Glutamatergic neuron (in vitro differentiated cells): ENCODE data around the gene KRTAP4-1. TPM values are rescaled to one million over a fixed set of nuclear protein-coding genes. Genes with fewer than 3 reads are reported as not detected.
A peak's percentile ranks its signal among the peaks of the same experiment; 100 is the strongest.

Experiments used
- DNase-seq: peaks from one replicate; pipeline ENCODE4 v3.0.0; 2022
- H3K27ac Mint-ChIP-seq: one replicate; pipeline ENCODE4 v1.8.0; 2020; ENCODE audit warnings: mild to moderate bottlenecking, mixed read lengths, inconsistent platforms; ENCODE audit not compliant: unreplicated experiment
- H3K27me3 Mint-ChIP-seq: one replicate; pipeline ENCODE4 v1.8.0; 2020; ENCODE audit warnings: mild to moderate bottlenecking, moderate library complexity, mixed read lengths, inconsistent platforms; ENCODE audit not compliant: unreplicated experiment
- H3K36me3 Mint-ChIP-seq: one replicate; pipeline ENCODE4 v1.8.0; 2020; ENCODE audit warnings: mild to moderate bottlenecking, mixed read lengths, inconsistent platforms; ENCODE audit not compliant: unreplicated experiment
- H3K4me1 Mint-ChIP-seq: one replicate; pipeline ENCODE4 v1.8.0; 2020; ENCODE audit warnings: mild to moderate bottlenecking, low read depth, mixed read lengths, inconsistent platforms; ENCODE audit not compliant: unreplicated experiment
- H3K4me3 Mint-ChIP-seq: one replicate; pipeline ENCODE4 v1.8.0; 2020; ENCODE audit warnings: mild to moderate bottlenecking, mixed read lengths, inconsistent platforms; ENCODE audit not compliant: unreplicated experiment
- H3K9me3 Mint-ChIP-seq: one replicate; pipeline ENCODE4 v1.8.0; 2020; ENCODE audit warnings: mild to moderate bottlenecking, moderate library complexity, mixed read lengths, inconsistent platforms; ENCODE audit not compliant: unreplicated experiment
- CTCF ChIP-seq: fragments of 200-600 bp; sonication (generic); IDR thresholded peaks from one replicate; pipeline ENCODE4 v1.5.0; 2021; ENCODE audit not compliant: partially characterized antibody, unreplicated experiment
- total RNA-seq: library from RNA; stranded (reverse); fragmentation: NEBNext Ultra II Directional; extraction: Animal tissue kit (Norgen Biotek cat#: 25700); gene quantifications from one replicate; pipeline ENCODE4 v1.2.1, GENCODE V29; 2021; ENCODE audit not compliant: unreplicated experiment

KRTAP4-1 gene
- total RNA-seq, 1 donor from 2014 or later, result not detected

GRCh38 chr17:41178843-41179616 lies 5.7 kb downstream of the KRTAP4-1 start:
- DNase-seq, result no peak
- H3K36me3 Mint-ChIP-seq, result peaks cover 5% of the 10 kb centered on the region
- H3K9me3 Mint-ChIP-seq, result peaks cover 7% of the 10 kb centered on the region
- no peaks in the 10 kb centered on the region for H3K4me1 Mint-ChIP-seq
- TF ChIP-seq CTCF, result no peak
- no peak overlapping the region for H3K27ac Mint-ChIP-seq
- peaks cover 4% of the 10 kb centered on the region for H3K27me3 Mint-ChIP-seq
- no peak overlapping the region for H3K4me3 Mint-ChIP-seq

- Mint-ChIP-seq H3K4me3 (no peak overlapping the region), H3K27ac (no peak overlapping the region), H3K27me3 (peaks cover 4% of the 10 kb centered on the region), H3K4me1 (no peaks in the 10 kb centered on the region), H3K36me3 (peaks cover 5% of the 10 kb centered on the region), H3K9me3 (peaks cover 6% of the 10 kb centered on the region)
- no peak for DNase-seq
- no peak for TF ChIP-seq CTCF
Observed at GRCh38 chr17:41178341-41178740, 6.4 kb downstream of the KRTAP4-1 start.

GRCh38 chr17:41177727-41178271 lies 6.9 kb downstream of the KRTAP4-1 start, which contains the start of gene KRTAP4-2:
TSS of gene KRTAP4-2 (minus strand) at chr17:41178221. CDS start at chr17:41178164, 57 bp downstream.
- H3K4me1 Mint-ChIP-seq, result no peaks in the 10 kb centered on the region
- peak; percentile 15 for DNase-seq
- peaks cover 4% of the 10 kb centered on the region for H3K27me3 Mint-ChIP-seq
- no peak within 1 kb of the TSS for H3K4me3 Mint-ChIP-seq
- H3K27ac Mint-ChIP-seq, result no peak within 1 kb of the TSS
- no peak for TF ChIP-seq CTCF
- peaks cover 6% of the 10 kb centered on the region for H3K9me3 Mint-ChIP-seq
- H3K36me3 Mint-ChIP-seq, result peaks cover 5% of the 10 kb centered on the region

- peaks cover 4% of the 10 kb centered on the region for H3K27me3 Mint-ChIP-seq
Observed at GRCh38 chr17:41176744-41177387, 7.8 kb downstream of the KRTAP4-1 start.

More at GRCh38 chr17:41176744-41177387, 7.8 kb downstream of the KRTAP4-1 start:
- TF ChIP-seq CTCF, result no peak
- no peak overlapping the region for H3K4me3 Mint-ChIP-seq
- H3K36me3 Mint-ChIP-seq, result peaks cover 5% of the 10 kb centered on the region
- no peak for DNase-seq
- peaks cover 6% of the 10 kb centered on the region for H3K9me3 Mint-ChIP-seq
- H3K27ac Mint-ChIP-seq, result no peak overlapping the region
- H3K4me1 Mint-ChIP-seq, result no peaks in the 10 kb centered on the region
